A549 (cell line): Measurements from ENCODE around the gene GLRA3. TPM values are rescaled to one million over a fixed set of nuclear protein-coding genes. Genes with fewer than 3 reads are reported as not detected.

ENCODE experiments used
- ATAC-seq, 2 experiments: fragments of 200-7000 bp in 1 of 2; fragments of >200 bp in 1 of 2; cut with Nextera tagmentation in 1 of 2; cut with Tn5 transposase in 1 of 2; 3 replicates each; pipeline versions ENCODE4 v1.8.0 to v1.9.1; 2018 to 2020; ENCODE audit warnings: mild to moderate bottlenecking in 1 of 2, moderate library complexity in 1 of 2
- CTCF ChIA-PET: fragments of 300-600 bp; sonication (Branson Sonifier 250); formaldehyde crosslinking; extraction: SDS; loops from one replicate; lab custom pipeline; 2021; ENCODE audit warnings: antibody characterized with exemption, inconsistent platforms; lab: Yijun Ruan, JAX
- POLR2A ChIA-PET: fragments of 350-600 bp; formaldehyde crosslinking; extraction: SDS; loops from one replicate; lab custom pipeline; 2021; ENCODE audit warnings: antibody characterized with exemption, inconsistent platforms; lab: Yijun Ruan, JAX
- DNase-seq, 2 experiments: peaks; one replicate each; pipeline versions ENCODE4 v3.0.0 to v3.0.0-alpha.2; 2011 to 2016; ENCODE audit warnings: low read depth in 1 of 2, low spot score in 1 of 2
- FAIRE-seq: peaks from 2 replicates; lab custom pipeline; 2011; peaks lifted over from hg19 to GRCh38; lab: Jason Lieb, UNC
- H3K27ac ChIP-seq, 2 experiments: fragments of >200 bp; sonication (Bioruptor Twin); formaldehyde crosslinking; 3 replicates each; pipeline ENCODE4 v1.5.1; 2016 to 2017
- H3K4me1 ChIP-seq: fragments of >200 bp; sonication (Bioruptor Twin); formaldehyde crosslinking; 3 replicates; pipeline ENCODE4 v1.6.1; 2016
- H3K4me2 ChIP-seq: fragments of >200 bp; sonication (Bioruptor Twin); formaldehyde crosslinking; 3 replicates; pipeline ENCODE4 v1.6.1; 2016
- H3K4me3 ChIP-seq: fragments of >200 bp; sonication (Bioruptor Twin); formaldehyde crosslinking; 3 replicates; pipeline ENCODE4 v1.5.1; 2016
- H3K9me3 ChIP-seq: fragments of >200 bp; sonication (Bioruptor Twin); formaldehyde crosslinking; 3 replicates; pipeline ENCODE4 v1.6.1; 2016
- BHLHE40 ChIP-seq: IDR thresholded peaks from 2 replicates; pipeline ENCODE4 v1.6.1; 2012; ENCODE audit warnings: low read depth, low read length, inconsistent platforms
- CBX2 ChIP-seq: fragments of 200-600 bp; sonication (generic); IDR thresholded peaks from 2 replicates; pipeline ENCODE4 v1.6.1; 2016; ENCODE audit warnings: low read depth, mild to moderate bottlenecking, borderline replicate concordance
- CBX8 ChIP-seq: fragments of 200-600 bp; sonication (generic); IDR thresholded peaks from 2 replicates; pipeline ENCODE4 v1.6.1; 2016
- CEBPB ChIP-seq, 2 experiments: fragments of >200 bp in 1 of 2; sonication (Bioruptor Twin) in 1 of 2; formaldehyde crosslinking in 1 of 2; IDR thresholded peaks; 2 replicates each; pipeline ENCODE4 v1.6.1; 2012 to 2016
- CHD2 ChIP-seq: fragments of 150-350 bp; IDR thresholded peaks from 2 replicates; pipeline ENCODE4 v1.6.1; 2014; ENCODE audit warnings: low read length; ENCODE audit not compliant: partially characterized antibody
- CHD4 ChIP-seq: fragments of 200-600 bp; sonication (generic); IDR thresholded peaks from 2 replicates; pipeline ENCODE4 v1.6.1; 2016; ENCODE audit warnings: antibody characterized with exemption, mild to moderate bottlenecking, borderline replicate concordance
- EHF ChIP-seq: fragments of 250-450 bp; sonication (Bioruptor Pico); IDR thresholded peaks from 2 replicates; pipeline ENCODE4 v1.5.0; 2020; ENCODE audit warnings: mild to moderate bottlenecking
- FOSL2 ChIP-seq, 2 experiments: fragments of 450-650 bp in 1 of 2; fragments of >200 bp in 1 of 2; sonication (Bioruptor Twin) in 1 of 2; formaldehyde crosslinking; IDR thresholded peaks; 2 replicates each; pipeline versions ENCODE4 v1.5.0 to v1.6.1; 2016 to 2020; ENCODE audit warnings: mild to moderate bottlenecking in 1 of 2, moderate library complexity in 1 of 2
- GATA3 ChIP-seq: IDR thresholded peaks from 2 replicates; pipeline ENCODE4 v1.6.1; 2012; ENCODE audit warnings: borderline replicate concordance
- HEYL ChIP-seq: fragments of 250-450 bp; sonication (Bioruptor Pico); IDR thresholded peaks from 2 replicates; pipeline ENCODE4 v1.8.0; 2021; ENCODE audit warnings: mild to moderate bottlenecking, moderate library complexity
- HOXA7 ChIP-seq: fragments of 250-450 bp; sonication (Bioruptor Pico); IDR thresholded peaks from 2 replicates; pipeline ENCODE4 v1.5.0; 2020; ENCODE audit warnings: mild to moderate bottlenecking, moderate library complexity
- HOXB5 ChIP-seq: fragments of 250-450 bp; sonication (Bioruptor Pico); IDR thresholded peaks from 2 replicates; pipeline ENCODE4 v1.5.0; 2020; ENCODE audit warnings: mild to moderate bottlenecking, moderate library complexity
- JUN ChIP-seq, 2 experiments: fragments of >200 bp; sonication (Bioruptor Twin); formaldehyde crosslinking; IDR thresholded peaks; 2 replicates in 1 of 2; 3 replicates in 1 of 2; pipeline ENCODE4 v1.6.1; 2016 to 2017
- JUNB ChIP-seq: fragments of >200 bp; sonication (Bioruptor Twin); formaldehyde crosslinking; IDR thresholded peaks from 2 replicates; pipeline ENCODE4 v1.6.1; 2016
- KDM1A ChIP-seq: fragments of 200-600 bp; sonication (generic); IDR thresholded peaks from 2 replicates; pipeline ENCODE4 v1.6.1; 2016; ENCODE audit warnings: low read depth, mild to moderate bottlenecking
- KDM5A ChIP-seq: fragments of 200-600 bp; sonication (generic); IDR thresholded peaks from 2 replicates; pipeline ENCODE4 v1.6.1; 2016; ENCODE audit warnings: antibody characterized with exemption, mild to moderate bottlenecking
- MAFK ChIP-seq: fragments of 450-650 bp; IDR thresholded peaks from 2 replicates; pipeline ENCODE4 v1.6.1; 2014; ENCODE audit not compliant: partially characterized antibody
- MYC ChIP-seq: IDR thresholded peaks from 2 replicates; pipeline ENCODE4 v1.6.1; 2012; ENCODE audit warnings: mild to moderate bottlenecking, inconsistent platforms, low read length, improper control_type of control experiment, borderline replicate concordance
- NFE2L2 ChIP-seq: fragments of 150-350 bp; conservative IDR thresholded peaks from 2 replicates; pipeline ENCODE4 v1.6.1; 2014; ENCODE audit warnings: low read length
- NPAS2 ChIP-seq: fragments of 250-450 bp; sonication (Bioruptor Pico); IDR thresholded peaks from 2 replicates; pipeline ENCODE4 v1.8.0; 2022; ENCODE audit warnings: mild to moderate bottlenecking, moderate library complexity, borderline replicate concordance
- POLR2AphosphoS2 ChIP-seq: conservative IDR thresholded peaks from 2 replicates; pipeline ENCODE4 v1.6.1; 2012; ENCODE audit warnings: low read length, improper control_type of control experiment, inconsistent platforms
- RCOR1 ChIP-seq: fragments of 150-350 bp; IDR thresholded peaks from 2 replicates; pipeline ENCODE4 v1.6.1; 2014; ENCODE audit warnings: antibody characterized with exemption, low read length, low read depth
- RNF2 ChIP-seq: fragments of 200-600 bp; sonication (generic); IDR thresholded peaks from 2 replicates; pipeline ENCODE4 v1.6.1; 2016; ENCODE audit warnings: low read depth, mild to moderate bottlenecking, antibody characterized with exemption, moderate library complexity, borderline replicate concordance
- SMC3 ChIP-seq: fragments of >200 bp; sonication (Bioruptor Twin); formaldehyde crosslinking; IDR thresholded peaks from 3 replicates; pipeline ENCODE4 v1.6.1; 2018; ENCODE audit warnings: inconsistent platforms
- TFCP2L1 ChIP-seq: fragments of 250-450 bp; sonication (Bioruptor Pico); IDR thresholded peaks from 2 replicates; pipeline ENCODE4 v1.5.0; 2021; ENCODE audit warnings: mild to moderate bottlenecking
- TP53 ChIP-seq: fragments of 250-450 bp; sonication (Bioruptor Pico); IDR thresholded peaks from 2 replicates; pipeline ENCODE4 v1.5.0; 2021; ENCODE audit warnings: mild to moderate bottlenecking, moderate library complexity
- ZC3H11A ChIP-seq: fragments of 450-650 bp; IDR thresholded peaks from 2 replicates; pipeline ENCODE4 v1.6.1; 2014; ENCODE audit warnings: antibody characterized with exemption, mild to moderate bottlenecking
- ZFP36 ChIP-seq: fragments of 450-650 bp; IDR thresholded peaks from 2 replicates; pipeline ENCODE4 v1.6.1; 2014; ENCODE audit warnings: borderline replicate concordance; ENCODE audit not compliant: partially characterized antibody
- ZNF302 ChIP-seq: fragments of 250-450 bp; sonication (Bioruptor Pico); IDR thresholded peaks from 2 replicates; pipeline ENCODE4 v1.9.0; 2021; ENCODE audit warnings: inconsistent platforms, mild to moderate bottlenecking, moderate library complexity
- ZSCAN20 ChIP-seq: fragments of 250-450 bp; sonication (Bioruptor Pico); IDR thresholded peaks from 2 replicates; pipeline ENCODE4 v1.8.0; 2022; ENCODE audit warnings: mild to moderate bottlenecking, moderate library complexity
- WGBS: methylation state at CpG from one replicate; pipeline ENCODE4 v1.1.6; 2017; ENCODE audit errors: missing lambda C conversion rate; 5-methylcytosine and 5-hydroxymethylcytosine counted together
- polyA plus RNA-seq, 4 experiments: library from polyadenylated mRNA; depleted of rRNA in 3 of 4; stranded (reverse); fragments of >200 nt; fragmentation: RNase III in 1 of 4; extraction: RNeasy Plus Mini Kit Qiagen cat#74134 plus additional on column Dnase treatment in 1 of 4; gene quantifications; 2 replicates in 3 of 4; 3 replicates in 1 of 4; pipeline ENCODE4 v1.2.3, GENCODE V29; 2011 to 2017
- TF ChIP-seq, protein P1 (sequence below): fragments of 450-650 bp; IDR thresholded peaks from 2 replicates; pipeline ENCODE4 v1.6.1; 2014; ENCODE audit warnings: antibody characterized with exemption

GLRA3 gene
- polyA plus RNA-seq, 2 of the 4 experiments (the other 2 are of a cell fraction), result 0.01 to 0.04 TPM

DNA sequence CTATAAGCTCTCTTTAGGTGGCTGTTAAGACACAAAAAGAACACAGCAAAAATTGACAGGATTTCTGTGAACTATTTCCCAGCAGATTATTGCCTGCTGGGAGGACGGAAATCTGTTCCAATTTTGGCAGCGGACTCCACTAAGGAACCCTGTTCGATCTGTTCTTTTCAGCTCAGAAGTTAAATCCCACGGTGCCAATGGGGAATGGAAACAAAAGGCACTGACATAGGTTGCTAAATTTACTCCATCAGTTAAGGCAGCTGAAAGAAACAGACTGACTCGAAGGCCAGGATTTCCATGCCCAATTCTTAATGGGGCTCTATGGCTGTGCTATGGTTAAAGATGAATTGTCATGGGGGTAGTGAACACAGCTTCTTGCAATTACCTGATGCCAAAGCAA lies 180.2 kb downstream of the GLRA3 start:
- FAIRE-seq (no peak), ATAC-seq (no peak), DNase-seq (no peak)
- no peak for TF ChIP-seq MAFK
- no peak for TF ChIP-seq HOXA7 (CRISPR knock-in tag)
- TF ChIP-seq, protein P1, sequence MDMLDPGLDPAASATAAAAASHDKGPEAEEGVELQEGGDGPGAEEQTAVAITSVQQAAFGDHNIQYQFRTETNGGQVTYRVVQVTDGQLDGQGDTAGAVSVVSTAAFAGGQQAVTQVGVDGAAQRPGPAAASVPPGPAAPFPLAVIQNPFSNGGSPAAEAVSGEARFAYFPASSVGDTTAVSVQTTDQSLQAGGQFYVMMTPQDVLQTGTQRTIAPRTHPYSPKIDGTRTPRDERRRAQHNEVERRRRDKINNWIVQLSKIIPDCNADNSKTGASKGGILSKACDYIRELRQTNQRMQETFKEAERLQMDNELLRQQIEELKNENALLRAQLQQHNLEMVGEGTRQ, result no peak
- TF ChIP-seq HOXB5 (CRISPR knock-in tag), result no peak
- no peak for TF ChIP-seq KDM1A
- no peak for TF ChIP-seq POLR2AphosphoS2
- no peak for TF ChIP-seq SMC3
- TF ChIP-seq NFE2L2, result no peak
- TF ChIP-seq EHF, result no peak
- TF ChIP-seq CEBPB (IDR thresholded peaks at IDR 0.05), result no peak
- TF ChIP-seq CBX2, result no peak
- no peak for TF ChIP-seq JUN (IDR thresholded peaks at IDR 0.05)
- TF ChIP-seq NPAS2 (CRISPR knock-in tag), result no peak
- TF ChIP-seq CHD4, result no peak
- TF ChIP-seq ZC3H11A, result no peak
- no peak for TF ChIP-seq TP53 (CRISPR knock-in tag)
- no peak for TF ChIP-seq ZSCAN20 (CRISPR knock-in tag)
- no peak for TF ChIP-seq FOSL2 (IDR thresholded peaks at IDR 0.05)
- no peak for TF ChIP-seq FOSL2 (CRISPR knock-in tag; IDR thresholded peaks at IDR 0.05)
- H3K4me1 ChIP-seq, result no peaks in the 10 kb centered on the region
- H3K27ac ChIP-seq, result no peak overlapping the region
- POLR2A ChIA-PET, result no interaction called here
- 74% methylated on average over 5 of the region's 5 CpGs for WGBS
- H3K9me3 ChIP-seq, result no peaks in the 10 kb centered on the region
- no peak overlapping the region for H3K4me2 ChIP-seq
- H3K4me3 ChIP-seq, result no peak overlapping the region
- CTCF ChIA-PET, result no interaction called here

DNA sequence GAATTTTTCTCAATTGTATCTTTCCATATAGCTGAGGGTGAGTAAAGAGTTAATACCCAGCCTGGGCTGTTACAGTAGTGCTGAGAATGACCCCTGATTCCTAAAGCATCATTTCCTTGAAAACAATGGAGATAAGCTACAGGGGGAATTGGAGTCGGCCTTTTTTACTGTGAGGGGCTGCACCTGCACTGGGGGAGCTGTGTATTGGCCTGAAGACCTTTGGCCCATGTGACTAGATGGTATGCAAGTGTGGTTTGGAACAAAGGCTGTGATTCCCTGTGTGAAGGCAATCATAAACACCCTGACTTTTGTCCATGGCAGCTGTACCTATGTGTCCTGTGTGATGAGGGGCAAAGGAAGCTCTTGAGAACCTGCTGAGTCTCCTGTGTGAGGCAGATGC lies 182.7 kb downstream of the GLRA3 start:
- CTCF ChIA-PET, result no interaction called here

GRCh38 chr4:174640146-174640545 lies 188.9 kb downstream of the GLRA3 start:
- Histone ChIP-seq H3K9me3 (no peaks in the 10 kb centered on the region), H3K27ac (no peak overlapping the region), H3K4me1 (no peaks in the 10 kb centered on the region), H3K4me3 (no peak overlapping the region), H3K4me2 (no peak overlapping the region)
- CTCF ChIA-PET, result no interaction called here
- ATAC-seq (no peak), DNase-seq (no peak), FAIRE-seq (no peak)
- TF ChIP-seq KDM5A (no peak), HEYL (CRISPR knock-in tag) (no peak)
- POLR2A ChIA-PET, result no interaction called here

More for the DNA sequence above, 182.7 kb downstream of the GLRA3 start:
- DNase-seq (no peak), FAIRE-seq (no peak), ATAC-seq (no peak)
- H3K4me3 ChIP-seq, result no peak overlapping the region
- POLR2A ChIA-PET, result no interaction called here
- WGBS, result 30% methylated on average over 1 of the region's 1 CpG
- H3K4me1 ChIP-seq, result no peaks in the 10 kb centered on the region
- H3K4me2 ChIP-seq, result no peak overlapping the region
- no peak overlapping the region for H3K27ac ChIP-seq
- no peaks in the 10 kb centered on the region for H3K9me3 ChIP-seq
- TF ChIP-seq ZNF302 (CRISPR knock-in tag) (no peak), BHLHE40 (no peak), RCOR1 (no peak), RNF2 (no peak), MAFK (no peak), GATA3 (no peak), TFCP2L1 (no peak), MYC (no peak), CBX8 (no peak), JUNB (no peak), HEYL (CRISPR knock-in tag) (no peak), CHD2 (no peak), ZFP36 (no peak), POLR2AphosphoS2 (no peak)
- TF ChIP-seq, protein P1, result no peak
- TF ChIP-seq, all 56 proteins: peak for 0
